HG03558 (cell line): ENCODE results near the gene LAMC2.

Experiments
- ATAC-seq: cut with Tn5 transposase; IDR thresholded peaks from one replicate; pipeline ENCODE4 v1.9.1; 2021; ENCODE audit warnings: moderate number of reproducible peaks; ENCODE audit not compliant: unreplicated experiment; ENCODE audit errors: extremely low read depth

The LAMC2 gene

DNA sequence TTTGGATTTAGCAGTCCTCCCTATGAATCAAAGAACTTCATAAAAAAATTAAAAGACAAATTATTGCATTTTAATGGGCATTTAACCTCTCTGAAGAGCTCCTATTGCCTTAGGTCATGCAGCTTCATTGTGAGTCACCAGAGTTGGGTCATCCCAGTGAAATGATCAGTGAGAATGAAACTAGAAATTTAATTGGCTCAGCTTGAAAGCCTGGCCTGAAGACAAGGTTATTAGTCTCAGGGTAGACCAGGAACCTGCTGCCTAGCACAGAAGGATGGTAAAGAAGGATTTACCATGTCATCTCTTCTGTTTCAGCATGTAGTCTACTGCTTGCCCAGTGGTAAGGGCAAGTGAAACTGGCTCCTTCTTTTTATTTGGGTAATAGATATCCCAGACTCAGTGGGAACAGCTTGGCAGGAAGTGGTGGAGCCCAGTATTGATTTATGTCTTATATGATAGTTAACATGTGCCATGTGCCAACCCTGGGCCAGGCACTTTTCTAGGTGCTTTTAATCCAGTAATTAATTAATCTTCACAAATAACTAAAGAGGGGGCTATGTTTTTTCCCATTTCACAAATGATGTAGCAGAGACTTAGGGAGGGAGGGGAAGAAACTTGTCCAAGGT, 23.6 kb downstream of the LAMC2 start:
- no peak for ATAC-seq

DNA sequence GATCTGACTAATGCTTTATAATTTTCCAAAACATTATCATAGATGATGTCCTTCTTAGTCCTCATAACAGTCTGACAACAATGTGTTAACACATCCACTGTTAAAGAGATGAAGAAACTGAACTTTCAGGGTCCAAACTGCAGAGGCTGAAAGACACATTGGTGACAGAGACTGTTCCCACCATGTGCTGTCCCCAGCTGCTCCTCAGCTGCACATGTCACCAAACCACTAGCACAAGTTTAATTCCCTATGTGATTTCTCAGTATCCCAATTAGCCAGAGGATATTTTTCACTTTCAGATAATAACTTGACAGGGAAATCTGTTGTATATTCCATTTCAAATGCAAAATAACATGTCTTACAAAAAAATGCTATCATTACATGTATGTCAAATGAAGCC, 24.6 kb downstream of the LAMC2 start:
- no peak for ATAC-seq

DNA sequence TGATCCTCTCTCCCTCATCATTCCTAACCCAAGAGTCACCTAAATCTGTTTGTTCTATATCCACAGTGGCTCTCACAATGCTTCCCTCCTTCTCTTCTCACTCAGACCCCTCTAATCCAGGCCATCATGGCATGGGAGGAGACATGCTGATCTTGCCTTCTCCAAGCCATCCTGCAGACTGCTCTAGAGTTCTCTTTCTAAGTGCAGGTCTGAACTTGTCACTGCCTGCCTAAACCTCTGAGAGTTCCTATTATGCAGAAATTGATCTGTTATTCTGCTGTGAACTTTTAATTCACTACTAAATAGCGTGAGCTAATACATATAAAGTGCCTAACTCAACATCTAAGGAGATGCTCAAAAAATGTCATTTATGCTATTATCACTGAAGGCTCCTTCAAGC, 26.8 kb downstream of the LAMC2 start:
- no peak for ATAC-seq

DNA sequence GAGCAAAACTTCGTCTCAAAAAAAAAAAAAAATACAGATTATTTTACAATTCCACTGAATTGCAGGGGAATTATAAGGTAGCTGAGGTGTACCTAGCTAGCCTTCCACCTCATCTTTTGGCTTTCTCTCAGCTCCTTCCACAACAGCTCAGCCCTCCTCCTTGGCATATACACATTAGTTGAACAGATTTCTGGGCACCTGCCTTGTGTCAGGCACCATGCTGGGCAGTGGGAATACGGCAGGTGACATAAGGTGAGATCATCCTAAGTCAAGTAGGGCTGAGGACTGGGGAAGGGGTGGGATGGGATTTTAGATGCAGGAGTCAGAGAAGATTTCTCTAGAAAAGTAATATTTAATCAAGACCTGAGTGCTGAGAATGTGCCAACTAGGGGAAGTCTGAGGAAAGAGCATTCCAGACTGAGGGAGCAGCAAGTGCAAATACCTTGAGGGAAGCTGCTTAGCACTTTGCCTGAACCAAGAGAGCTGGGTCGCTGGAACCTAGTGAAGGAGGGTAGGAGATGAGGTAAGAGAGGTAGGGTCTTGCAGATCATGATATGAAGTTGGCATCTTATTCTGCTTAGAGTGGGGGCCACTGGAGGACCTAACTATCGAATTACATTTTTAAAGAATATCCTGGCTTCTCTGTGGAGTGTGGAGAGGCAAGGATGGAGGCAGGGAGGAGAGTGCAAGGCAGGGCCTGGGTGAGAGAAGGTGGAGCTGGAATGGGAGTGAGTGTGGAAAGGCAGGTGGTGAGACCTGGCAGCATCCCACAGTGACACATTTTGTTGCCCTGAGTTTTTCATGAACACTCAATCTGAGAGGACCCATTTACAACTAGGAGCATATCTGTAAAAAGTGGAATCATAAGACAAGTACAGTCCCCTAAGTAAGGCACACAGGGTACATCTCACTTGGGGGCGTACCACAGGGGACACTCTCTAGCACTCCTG, 28.2 kb downstream of the LAMC2 start:
- ATAC-seq: no peak

DNA sequence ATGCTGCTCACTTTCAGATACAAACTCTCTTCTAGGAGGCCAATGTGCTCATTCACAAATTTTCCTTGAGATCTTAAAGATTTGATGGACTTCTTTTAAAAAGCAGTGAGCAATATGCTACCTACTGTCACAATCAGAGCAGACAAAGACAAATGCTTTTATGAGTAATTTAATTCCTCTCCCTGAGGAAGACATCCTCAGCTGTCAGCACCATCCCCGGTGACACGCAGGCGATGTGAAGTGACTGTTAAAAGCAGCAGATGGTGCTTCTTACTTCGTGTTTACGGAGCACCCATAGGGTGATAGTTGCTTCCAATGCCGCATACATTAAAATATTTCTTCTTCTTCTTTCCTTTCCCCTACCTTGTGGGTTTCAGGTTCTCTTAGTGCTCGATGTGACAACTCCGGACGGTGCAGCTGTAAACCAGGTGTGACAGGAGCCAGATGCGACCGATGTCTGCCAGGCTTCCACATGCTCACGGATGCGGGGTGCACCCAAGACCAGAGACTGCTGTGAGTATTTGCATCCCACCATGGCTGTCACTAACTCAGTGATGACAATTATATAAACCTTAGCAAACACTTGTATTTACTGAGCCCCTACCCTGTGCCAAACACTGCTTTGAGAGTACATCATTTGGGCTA, 29.1 kb downstream of the LAMC2 start:
- no peak for ATAC-seq

DNA sequence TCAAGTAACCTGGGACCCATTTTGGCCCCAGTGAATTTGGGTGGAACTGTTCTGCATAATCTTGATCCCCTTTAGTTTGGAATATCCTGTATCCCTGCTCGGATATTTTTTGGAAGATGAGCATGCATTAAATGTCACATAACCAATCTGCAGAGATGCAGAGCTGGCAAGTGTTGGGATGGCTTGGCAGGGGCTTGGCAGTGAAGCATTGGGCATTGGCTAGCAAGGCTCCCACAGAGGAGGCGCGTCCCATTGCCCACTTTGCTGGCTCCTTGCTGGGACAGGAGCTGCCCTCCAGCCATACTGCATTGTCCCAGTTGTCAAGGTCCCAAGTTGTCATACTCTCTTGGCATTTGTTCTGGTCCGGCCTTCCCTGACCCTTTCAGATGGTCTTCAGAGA, 29.9 kb downstream of the LAMC2 start:
- ATAC-seq: no peak

DNA sequence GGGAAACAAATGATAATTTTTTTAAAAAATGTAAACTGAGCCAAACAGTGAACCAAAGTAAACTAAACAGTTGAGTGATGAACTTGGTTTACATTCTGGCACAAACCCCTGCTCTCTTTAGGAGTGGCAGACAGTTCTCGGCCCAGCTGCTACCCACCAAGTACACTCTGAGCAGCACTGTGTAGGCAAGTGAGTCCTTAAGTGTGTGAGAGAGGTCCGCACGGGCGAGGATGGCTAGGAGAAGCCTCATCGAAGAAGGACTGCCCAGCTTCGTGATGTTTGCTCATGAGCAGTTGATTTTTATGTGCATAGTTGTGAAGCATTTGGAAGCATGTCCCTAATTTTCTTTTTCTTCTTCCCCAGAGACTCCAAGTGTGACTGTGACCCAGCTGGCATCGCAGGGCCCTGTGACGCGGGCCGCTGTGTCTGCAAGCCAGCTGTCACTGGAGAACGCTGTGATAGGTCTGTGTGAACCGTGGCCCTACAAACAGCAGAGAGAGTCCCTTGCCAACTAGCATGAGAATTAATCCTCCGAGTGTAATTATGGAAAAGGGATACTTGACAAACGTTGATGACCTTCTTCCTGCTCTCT, 32.1 kb downstream of the LAMC2 start:
- ATAC-seq: no peak

DNA sequence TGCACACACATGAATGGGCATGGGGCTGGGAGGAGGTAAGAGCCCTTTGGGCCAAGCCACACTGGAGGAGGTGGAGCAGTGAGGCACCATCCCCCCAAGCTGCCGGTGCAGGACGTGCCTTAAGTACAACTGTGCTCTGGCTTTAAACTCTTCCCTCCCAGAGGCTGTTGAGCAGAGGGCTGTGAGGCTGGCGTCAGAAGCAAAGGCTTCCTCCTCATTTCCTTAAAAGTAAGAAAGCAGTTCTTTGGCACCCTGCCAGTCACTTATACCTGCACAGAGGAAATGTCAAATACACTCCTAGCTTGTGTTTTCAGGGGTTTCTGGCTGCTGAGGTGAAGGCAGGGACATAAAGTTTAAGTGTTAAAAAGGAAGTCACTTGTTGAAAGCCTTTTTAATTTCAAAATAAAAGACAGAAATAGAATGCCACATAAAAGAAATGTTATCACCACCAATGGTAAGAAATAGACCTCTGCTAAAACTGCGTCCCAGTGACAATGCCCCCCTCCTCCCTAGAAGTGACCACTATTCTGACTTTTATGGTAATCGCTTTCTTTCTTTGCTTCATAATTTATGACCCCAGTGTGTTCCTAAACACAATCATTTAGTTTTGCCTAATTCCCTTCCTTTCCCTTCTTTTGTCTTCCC, 33.0 kb downstream of the LAMC2 start:
- ATAC-seq: no peak

DNA sequence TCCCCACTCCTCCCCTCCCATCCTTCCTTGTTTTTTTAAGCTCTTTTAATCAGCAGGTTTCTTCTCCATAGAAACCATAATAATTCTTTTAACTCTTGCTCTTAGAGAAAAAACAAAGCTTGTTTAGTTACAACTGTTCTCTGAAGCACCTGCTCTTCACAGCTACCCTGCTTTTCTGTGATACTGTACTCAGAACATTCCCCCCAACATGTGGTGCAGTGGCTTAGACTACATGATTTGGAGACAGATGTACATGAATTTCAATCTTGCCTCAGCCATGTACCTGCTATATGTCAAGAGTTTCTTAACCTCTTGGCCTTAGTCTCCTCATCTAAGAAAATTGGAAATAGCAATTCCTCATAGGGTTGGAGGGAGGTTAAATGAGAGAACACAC, 33.5 kb downstream of the LAMC2 start:
- ATAC-seq: no peak

DNA sequence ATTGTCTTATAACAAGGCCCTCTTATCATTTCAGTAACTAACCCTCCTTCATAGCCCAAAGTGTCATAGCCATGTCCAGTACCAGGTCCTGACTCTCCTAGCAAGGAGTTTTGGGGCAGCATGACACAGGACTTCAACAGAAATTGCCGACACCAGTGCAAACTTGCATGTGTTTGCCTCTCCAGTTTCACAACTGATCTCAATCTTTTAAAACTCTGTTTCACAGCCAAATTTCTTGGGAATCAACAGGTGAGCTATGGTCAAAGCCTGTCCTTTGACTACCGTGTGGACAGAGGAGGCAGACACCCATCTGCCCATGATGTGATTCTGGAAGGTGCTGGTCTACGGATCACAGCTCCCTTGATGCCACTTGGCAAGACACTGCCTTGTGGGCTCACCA, 36.8 kb downstream of the LAMC2 start:
- no peak for ATAC-seq

DNA sequence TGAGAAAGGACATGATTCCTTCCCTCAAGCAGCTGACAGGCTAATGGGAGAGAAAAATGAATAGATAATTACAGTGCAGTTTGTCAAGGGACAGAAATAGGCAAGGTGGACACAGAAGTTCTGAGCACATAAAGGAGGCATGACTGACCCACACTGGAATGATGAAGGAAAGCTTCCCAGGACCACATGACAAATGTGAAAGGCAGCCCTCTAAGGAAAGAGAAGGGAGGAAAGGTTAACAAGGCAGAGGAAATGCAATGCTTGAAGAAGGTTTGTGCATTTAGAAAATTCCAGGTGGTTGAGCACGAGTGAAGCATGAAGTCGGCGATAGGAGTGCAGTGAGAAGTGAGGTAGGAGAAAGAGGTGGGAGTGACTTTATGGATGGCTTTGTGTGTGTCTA, 37.4 kb downstream of the LAMC2 start:
- no peak for ATAC-seq

DNA sequence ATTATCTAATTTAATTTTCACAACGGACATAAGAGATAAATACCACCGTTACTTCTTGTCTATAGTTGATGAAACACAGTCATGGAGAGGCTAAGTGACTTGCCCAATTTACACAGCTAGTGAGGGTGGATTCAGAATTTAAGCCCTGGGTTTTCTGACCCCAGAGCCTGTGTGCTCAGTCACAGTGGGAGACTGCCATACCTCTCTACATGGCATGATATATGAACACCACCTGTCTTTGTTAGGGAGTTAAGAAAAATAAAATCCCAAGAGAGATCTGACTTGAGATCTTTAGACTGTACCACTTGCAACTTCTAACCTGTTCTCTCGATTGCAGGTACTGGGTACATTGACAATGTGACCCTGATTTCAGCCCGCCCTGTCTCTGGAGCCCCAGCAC, 40.3 kb downstream of the LAMC2 start:
- ATAC-seq: no peak

DNA sequence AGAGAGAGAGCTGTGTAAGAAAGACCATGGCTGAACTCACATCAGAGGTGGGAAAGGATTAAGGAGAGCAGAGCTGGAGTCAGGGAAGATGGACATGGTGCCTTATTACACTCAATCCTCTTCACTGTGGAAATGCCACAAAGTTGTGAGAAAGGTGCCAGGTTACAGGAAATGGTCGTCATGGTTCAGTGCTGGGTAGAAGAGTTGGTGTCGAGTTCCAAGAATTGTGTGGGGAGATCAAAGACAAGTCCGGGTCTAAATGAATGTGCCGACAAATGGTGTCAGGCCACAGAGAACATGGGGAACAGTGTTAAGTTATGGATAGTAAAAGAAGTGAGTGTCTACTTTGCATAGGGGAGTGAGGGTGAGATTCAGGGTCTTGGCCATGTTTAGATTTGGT, 40.9 kb downstream of the LAMC2 start:
- no peak for ATAC-seq

DNA sequence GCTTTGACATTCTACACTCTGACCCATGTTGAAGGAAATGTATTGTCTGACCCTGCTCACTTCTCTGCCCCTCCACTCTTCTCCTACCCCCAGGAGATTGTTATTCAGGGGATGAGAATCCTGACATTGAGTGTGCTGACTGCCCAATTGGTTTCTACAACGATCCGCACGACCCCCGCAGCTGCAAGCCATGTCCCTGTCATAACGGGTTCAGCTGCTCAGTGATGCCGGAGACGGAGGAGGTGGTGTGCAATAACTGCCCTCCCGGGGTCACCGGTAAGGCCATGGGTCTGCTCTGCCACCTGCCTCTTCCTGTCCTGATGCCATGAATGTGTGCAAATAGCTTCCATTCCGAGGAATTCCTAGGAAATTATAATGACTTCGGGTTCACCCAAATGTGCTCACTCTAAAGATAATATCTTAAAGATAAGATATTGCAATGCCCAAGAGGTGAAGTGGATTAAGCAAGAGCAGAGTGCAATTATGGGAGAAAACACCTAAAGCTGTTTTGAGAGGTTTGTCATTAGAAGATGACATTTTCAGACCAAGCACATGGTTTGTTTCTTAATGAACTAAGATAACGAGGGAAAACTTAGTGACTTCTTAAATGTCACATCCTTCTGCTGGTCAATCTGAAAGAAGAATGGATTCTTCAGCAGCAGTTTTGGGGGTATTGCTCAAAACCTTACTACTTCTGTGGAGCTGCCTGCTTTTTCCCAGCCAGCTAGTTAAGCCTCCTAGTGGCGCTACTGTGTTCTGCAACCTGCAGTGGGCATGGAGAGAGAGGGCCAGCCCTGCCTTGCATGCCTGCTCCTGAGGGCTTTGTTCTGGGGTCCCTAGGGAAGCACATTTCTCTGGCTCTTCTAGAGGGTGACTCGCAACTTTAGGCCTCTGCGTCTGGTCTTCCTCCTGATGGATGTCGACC, 41.6 kb downstream of the LAMC2 start:
- ATAC-seq: no peak

DNA sequence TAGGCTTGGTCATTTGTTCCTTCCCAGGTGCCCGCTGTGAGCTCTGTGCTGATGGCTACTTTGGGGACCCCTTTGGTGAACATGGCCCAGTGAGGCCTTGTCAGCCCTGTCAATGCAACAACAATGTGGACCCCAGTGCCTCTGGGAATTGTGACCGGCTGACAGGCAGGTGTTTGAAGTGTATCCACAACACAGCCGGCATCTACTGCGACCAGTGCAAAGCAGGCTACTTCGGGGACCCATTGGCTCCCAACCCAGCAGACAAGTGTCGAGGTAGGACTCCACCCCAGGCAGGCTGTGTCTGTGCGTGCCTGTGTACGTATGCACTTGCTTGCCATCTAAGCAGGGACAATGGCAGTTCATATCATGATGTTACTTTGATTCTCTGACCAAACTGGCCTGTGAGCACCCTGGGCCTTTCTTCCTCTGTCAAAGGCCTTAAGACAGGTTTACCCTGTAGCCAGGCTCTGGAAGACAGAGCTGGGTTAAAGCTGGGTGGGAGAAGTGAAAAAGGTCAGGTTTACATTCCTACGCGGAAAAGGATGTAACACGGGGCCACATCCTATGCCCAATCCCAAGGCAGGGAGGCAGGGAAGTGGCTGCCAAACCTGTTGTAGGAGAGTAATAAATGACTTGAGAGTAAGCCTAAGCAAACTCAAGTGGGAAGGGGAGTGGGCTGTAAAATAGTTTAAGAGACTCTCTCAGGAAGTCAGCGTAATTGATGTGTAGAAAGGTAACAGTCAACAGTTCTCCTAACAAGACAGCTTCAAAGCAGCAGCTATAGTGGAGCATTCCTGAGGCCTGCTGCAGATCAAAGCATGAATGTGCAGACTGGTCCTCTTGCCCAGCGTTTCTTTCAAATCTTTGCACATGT, 42.5 kb downstream of the LAMC2 start:
- ATAC-seq: no peak

DNA sequence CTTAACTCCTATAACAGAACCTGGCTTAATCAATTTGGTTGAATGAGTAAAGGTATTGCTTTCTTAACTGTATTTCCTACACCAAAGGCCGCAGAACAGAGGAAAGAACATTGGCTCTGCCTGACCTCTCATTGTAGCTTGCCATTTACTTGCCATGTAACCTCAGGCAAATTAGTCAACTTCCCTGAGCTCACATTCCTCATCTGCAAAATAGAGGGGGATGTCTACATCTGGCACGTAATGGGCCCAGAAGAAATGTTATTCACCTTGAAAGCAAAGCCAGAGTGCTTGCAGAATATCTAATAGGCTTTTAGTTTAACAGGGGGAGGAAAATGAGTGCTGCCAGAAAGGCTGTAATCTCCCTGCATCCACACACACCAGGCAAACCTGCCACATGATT, 44.3 kb downstream of the LAMC2 start:
- ATAC-seq: no peak

DNA sequence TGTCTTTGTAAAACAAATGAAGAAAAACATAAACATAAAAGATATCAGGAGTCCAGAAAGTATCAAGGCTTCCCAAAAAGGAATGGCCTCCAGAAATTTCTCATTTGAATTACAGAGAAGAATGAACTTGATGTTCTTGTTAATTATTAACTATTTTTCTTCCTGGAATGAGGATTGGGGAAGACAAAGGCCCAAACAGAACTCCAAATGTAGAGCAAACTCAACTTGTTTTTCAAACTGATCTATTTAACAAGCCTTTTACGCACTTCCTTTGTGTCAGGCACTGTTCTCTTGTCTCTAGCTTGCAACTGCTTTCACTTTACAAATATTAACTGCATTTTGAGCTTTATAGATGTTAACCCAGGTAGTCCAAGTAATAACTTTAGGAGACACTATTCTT, 45.5 kb downstream of the LAMC2 start:
- ATAC-seq: no peak

DNA sequence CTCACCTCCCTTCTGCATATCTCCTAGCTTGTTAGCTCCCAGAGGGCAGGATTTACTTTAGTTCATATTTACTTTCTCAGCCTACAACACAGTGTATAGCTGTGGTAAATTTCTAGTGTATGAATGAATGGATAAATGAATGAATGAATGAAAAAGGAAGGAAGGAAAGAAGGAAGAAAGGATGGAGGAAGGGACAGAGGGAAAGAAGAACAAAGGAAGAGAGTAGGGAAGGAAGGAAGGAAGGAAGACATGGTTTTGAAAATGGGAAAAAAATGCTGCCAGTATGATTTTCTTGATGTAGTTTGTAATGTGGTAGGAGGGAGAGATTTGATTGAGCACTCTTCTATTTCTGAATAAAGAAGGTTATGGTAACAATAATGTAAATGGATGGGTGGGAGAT, 47.0 kb downstream of the LAMC2 start:
- no peak for ATAC-seq
